Body of pancreas (tissue), 4 donors: ENCODE results near the gene CCR2. TPM values are rescaled to one million over a fixed set of nuclear protein-coding genes. Genes with fewer than 3 reads are reported as not detected.
A peak's percentile ranks its signal among the peaks of the same experiment; 100 is the strongest.

Experiments
- ATAC-seq: fragments of 150-250 bp; one replicate; pipeline ENCODE4 v1.9.1; 2016
- DNase-seq, 4 donors: peaks; one replicate each; pipeline ENCODE4 v3.0.0-alpha.2; 2019
- H3K27ac ChIP-seq, 4 donors: fragments of 200-600 bp; sonication (generic); 1 replicate in 3 of 4; 2 replicates in 1 of 4; pipeline versions ENCODE4 v1.5.1 to v1.6.1; 2016 to 2019; ENCODE audit warnings: mild to moderate bottlenecking in 1 of 4, mixed read lengths in 1 of 4, moderate library complexity in 1 of 4
- H3K27me3 ChIP-seq, 2 donors: fragments of 200-600 bp; sonication (generic); one replicate each; pipeline ENCODE4 v1.6.0; 2016; ENCODE audit warnings: mild to moderate bottlenecking in 1 of 2
- H3K36me3 ChIP-seq, 2 donors: fragments of 200-600 bp; sonication (generic); replicated peaks in 1 of 2; 2 replicates each; pipeline ENCODE4 v1.5.1; 2016; ENCODE audit warnings: low read depth in 2 of 2; ENCODE audit not compliant: insufficient read depth in 1 of 2
- H3K4me1 ChIP-seq: fragments of 200-600 bp; sonication (generic); one replicate; pipeline ENCODE4 v1.6.0; 2016
- H3K4me3 ChIP-seq, 2 donors: fragments of 200-600 bp; sonication (generic); 1 replicate in 1 of 2; 2 replicates in 1 of 2; pipeline ENCODE4 v1.5.1; 2016 to 2019
- H3K9me3 ChIP-seq, 3 donors: fragments of 200-600 bp; sonication (generic); 1 replicate in 2 of 3; 2 replicates in 1 of 3; pipeline ENCODE4 v1.5.1; 2016
- CTCF ChIP-seq, 7 experiments: fragments of 450-650 bp in 4 of 7; fragments of 200-600 bp in 3 of 7; sonication (generic) in 3 of 7; IDR thresholded peaks; one replicate each; pipeline ENCODE4 v1.5.1; 2016 to 2019; ENCODE audit warnings: antibody characterized with exemption in 7 of 7
- POLR2A ChIP-seq, 3 donors: fragments of 450-650 bp; IDR thresholded peaks; one replicate each; pipeline ENCODE4 v1.6.1; 2016; ENCODE audit warnings: antibody characterized with exemption in 3 of 3, mild to moderate bottlenecking in 2 of 3
- WGBS, 2 donors: methylation state at CpG; one replicate each; pipeline ENCODE4 v1.1.5; 2017; 5-methylcytosine and 5-hydroxymethylcytosine counted together
- intact Hi-C: fragments of 100-400 bp; cut with DNase I; formaldehyde crosslinking; loops from one replicate; pipeline ENCODE4 v1.15.1; 2023
- total RNA-seq, 2 donors: library from RNA; depleted of rRNA; stranded (reverse); fragments of >200 nt; gene quantifications; one replicate each; pipeline ENCODE4 v1.1.0, GENCODE V29; 2016

CCR2 gene
- total RNA-seq, 2 donors from 2014 or later: 1.8 to 7.9 TPM

- WGBS, 2 donors: 56% methylated on average over 6 to 7 of the region's 7 CpGs
- peaks cover 5% of the 10 kb centered on the region for H3K4me1 ChIP-seq
Measured at GRCh38 chr3:46397111-46397510, 43.2 kb downstream of the CCR2 start.

GRCh38 chr3:46398186-46398955, 44.5 kb downstream of the CCR2 start:
- 86 to 88% methylated on average over 6 of the region's 6 CpGs for WGBS, 2 donors
- Histone ChIP-seq H3K4me1 (peaks cover 5% of the 10 kb centered on the region), H3K36me3 (no peaks in the 10 kb centered on the region), H3K27ac (no peak overlapping the region), H3K27me3 (no peaks in the 10 kb centered on the region), H3K4me3 (no peak overlapping the region), H3K9me3 (no peaks in the 10 kb centered on the region)
- TF ChIP-seq POLR2A (IDR thresholded peaks at IDR 0.05): no peak
- no peak for TF ChIP-seq CTCF (IDR thresholded peaks at IDR 0.05)
- ATAC-seq: no peak
- no peak for DNase-seq
- intact Hi-C loops: no loop called here

More at GRCh38 chr3:46397111-46397510, 43.2 kb downstream of the CCR2 start:
- Histone ChIP-seq H3K27ac (no peak overlapping the region), H3K9me3 (no peaks in the 10 kb centered on the region), H3K4me3 (no peak overlapping the region), H3K27me3 (no peaks in the 10 kb centered on the region), H3K36me3 (no peaks in the 10 kb centered on the region)
- ATAC-seq (no peak), DNase-seq (peak in 1 of 4 donors; percentile 38)
- TF ChIP-seq POLR2A (IDR thresholded peaks at IDR 0.05) (no peak), CTCF (IDR thresholded peaks at IDR 0.05) (no peak)
- intact Hi-C loops: no loop called here

- intact Hi-C loops: no loop called here
- no peak for TF ChIP-seq CTCF (IDR thresholded peaks at IDR 0.05)
- no peak for TF ChIP-seq POLR2A (IDR thresholded peaks at IDR 0.05)
- WGBS, 2 donors: 69 to 74% methylated on average over 2 of the region's 2 CpGs
- Histone ChIP-seq H3K4me3 (no peak overlapping the region), H3K4me1 (peaks cover 5% of the 10 kb centered on the region), H3K9me3 (no peaks in the 10 kb centered on the region), H3K27me3 (no peaks in the 10 kb centered on the region), H3K27ac (no peak overlapping the region), H3K36me3 (no peaks in the 10 kb centered on the region)
- no peak for DNase-seq
- ATAC-seq: no peak
Measured at GRCh38 chr3:46399098-46399497, 45.2 kb downstream of the CCR2 start.

- no peak for TF ChIP-seq POLR2A (IDR thresholded peaks at IDR 0.05)
- no peak for TF ChIP-seq CTCF (IDR thresholded peaks at IDR 0.05)
- Histone ChIP-seq H3K9me3 (no peaks in the 10 kb centered on the region), H3K27ac (no peak overlapping the region), H3K36me3 (no peaks in the 10 kb centered on the region), H3K4me1 (peaks cover 5% of the 10 kb centered on the region), H3K4me3 (no peak overlapping the region), H3K27me3 (no peaks in the 10 kb centered on the region)
- ATAC-seq (no peak), DNase-seq (no peak)
- intact Hi-C loops: no loop called here
- WGBS, 2 donors: 65 to 70% methylated on average over 2 of the region's 2 CpGs
Measured at GRCh38 chr3:46399557-46399956, 45.6 kb downstream of the CCR2 start.
